Neural progenitor cell (in vitro differentiated cells): ENCODE measurements around the gene CTLA4. TPM values are rescaled to one million over a fixed set of nuclear protein-coding genes. Genes with fewer than 3 reads are reported as not detected.

Experiments
- DNase-seq: peaks from one replicate; pipeline ENCODE4 v3.0.0-alpha.2; 2016; ENCODE audit warnings: low spot score
- H2AFZ ChIP-seq: fragments of 200-600 bp; sonication (generic); replicated peaks from 2 replicates; pipeline ENCODE4 v1.6.1; 2016; ENCODE audit warnings: antibody characterized with exemption
- H3F3A ChIP-seq: fragments of 200-600 bp; sonication (generic); 2 replicates; pipeline ENCODE4 v1.6.1; 2016; ENCODE audit warnings: antibody characterized with exemption, low read depth
- H3K27ac ChIP-seq: fragments of 200-600 bp; sonication (generic); 2 replicates; pipeline ENCODE4 v1.5.1; 2016; ENCODE audit warnings: mild to moderate bottlenecking
- H3K27me3 ChIP-seq: fragments of 200-600 bp; sonication (generic); 2 replicates; pipeline ENCODE4 v1.6.1; 2016; ENCODE audit warnings: mild to moderate bottlenecking, moderate library complexity
- H3K36me3 ChIP-seq: fragments of 200-600 bp; sonication (generic); 2 replicates; pipeline ENCODE4 v1.5.1; 2016
- H3K4me1 ChIP-seq: fragments of 200-600 bp; sonication (generic); 2 replicates; pipeline ENCODE4 v1.6.1; 2016; ENCODE audit warnings: mixed run types
- H3K4me2 ChIP-seq: fragments of 200-600 bp; sonication (generic); 2 replicates; pipeline ENCODE4 v1.6.1; 2016
- H3K4me3 ChIP-seq: fragments of 200-600 bp; sonication (generic); 2 replicates; pipeline ENCODE4 v1.5.1; 2016
- H3K79me2 ChIP-seq: fragments of 200-600 bp; sonication (generic); 2 replicates; pipeline ENCODE4 v1.6.1; 2016; ENCODE audit warnings: low read depth
- H3K9ac ChIP-seq: fragments of 200-600 bp; sonication (generic); 2 replicates; pipeline ENCODE4 v1.6.1; 2016
- H3K9me3 ChIP-seq: fragments of 200-600 bp; sonication (generic); 2 replicates; pipeline ENCODE4 v1.5.1; 2016; ENCODE audit warnings: low read depth
- H4K20me1 ChIP-seq: fragments of 200-600 bp; sonication (generic); 2 replicates; pipeline ENCODE4 v1.6.1; 2016; ENCODE audit warnings: low read depth
- H3K27ac Mint-ChIP-seq: 3 replicates; pipeline ENCODE4 v1.8.0; 2021; ENCODE audit warnings: mixed read lengths
- H3K27me3 Mint-ChIP-seq: 2 replicates; pipeline ENCODE4 v1.8.0; 2022; ENCODE audit warnings: low read depth, mild to moderate bottlenecking, inconsistent platforms, moderate library complexity, mixed read lengths; ENCODE audit not compliant: insufficient read depth
- H3K36me3 Mint-ChIP-seq: 3 replicates; pipeline ENCODE4 v1.8.0; 2021; ENCODE audit warnings: mixed read lengths
- H3K4me1 Mint-ChIP-seq: 3 replicates; pipeline ENCODE4 v1.8.0; 2021; ENCODE audit warnings: mixed read lengths
- H3K4me3 Mint-ChIP-seq: 3 replicates; pipeline ENCODE4 v1.8.0; 2021; ENCODE audit warnings: mild to moderate bottlenecking, moderate library complexity, mixed read lengths
- H3K9me3 Mint-ChIP-seq: 3 replicates; pipeline ENCODE4 v1.8.0; 2020; ENCODE audit warnings: mixed read lengths
- CTCF ChIP-seq: fragments of 200-600 bp; sonication (generic); IDR thresholded peaks from 2 replicates; pipeline ENCODE4 v1.5.1; 2017; ENCODE audit warnings: antibody characterized with exemption, mild to moderate bottlenecking
- EZH2 ChIP-seq: fragments of 200-600 bp; sonication (generic); IDR thresholded peaks from 2 replicates; pipeline ENCODE4 v1.6.1; 2017; ENCODE audit warnings: antibody characterized with exemption, mild to moderate bottlenecking, moderate library complexity
- EZH2phosphoT487 ChIP-seq: fragments of 200-600 bp; sonication (generic); IDR thresholded peaks from 2 replicates; pipeline ENCODE4 v1.6.1; 2017; ENCODE audit warnings: antibody characterized with exemption
- total RNA-seq: library from RNA; depleted of rRNA; stranded (reverse); fragments of >200 nt; gene quantifications from 2 replicates; pipeline ENCODE4 v1.2.3, GENCODE V29; 2015; ENCODE audit warnings: low replicate concordance

Gene CTLA4
- total RNA-seq, 1 donor from 2014 or later, result not detected

- H3K4me3 ChIP-seq, result no peak overlapping the region
- H3K79me2 ChIP-seq, result no peaks in the 10 kb centered on the region
- no peaks in the 10 kb centered on the region for H3K27me3 ChIP-seq
- peaks cover 15% of the 10 kb centered on the region for H3K9me3 Mint-ChIP-seq
- H3K27me3 Mint-ChIP-seq, result no peaks in the 10 kb centered on the region
- H3K9ac ChIP-seq, result no peak overlapping the region
- TF ChIP-seq CTCF (no peak), EZH2 (no peak), EZH2phosphoT487 (no peak)
- H3K4me2 ChIP-seq, result no peak overlapping the region
- H3K4me1 Mint-ChIP-seq, result no peaks in the 10 kb centered on the region
- no peak for DNase-seq
- H3K9me3 ChIP-seq, result no peaks in the 10 kb centered on the region
- no peaks in the 10 kb centered on the region for H3F3A ChIP-seq
- peak overlapping the region; percentile 42 for H2AFZ ChIP-seq
- no peak overlapping the region for H3K27ac Mint-ChIP-seq
- no peak overlapping the region for H3K27ac ChIP-seq
- no peak overlapping the region for H3K4me3 Mint-ChIP-seq
- H3K36me3 ChIP-seq, result no peaks in the 10 kb centered on the region
- no peaks in the 10 kb centered on the region for H3K36me3 Mint-ChIP-seq
- H3K4me1 ChIP-seq, result peaks cover 8% of the 10 kb centered on the region
- H4K20me1 ChIP-seq, result no peaks in the 10 kb centered on the region
Observed at GRCh38 chr2:203898657-203899056, 31.1 kb downstream of the CTLA4 start.

- no peaks in the 10 kb centered on the region for H3K4me1 Mint-ChIP-seq
- H3K4me2 ChIP-seq, result no peak overlapping the region
- H2AFZ ChIP-seq, result no peak overlapping the region
- H3K9me3 ChIP-seq, result no peaks in the 10 kb centered on the region
- no peaks in the 10 kb centered on the region for H3F3A ChIP-seq
- H3K4me1 ChIP-seq, result peaks cover 8% of the 10 kb centered on the region
- H3K4me3 Mint-ChIP-seq, result no peak overlapping the region
- no peaks in the 10 kb centered on the region for H4K20me1 ChIP-seq
- H3K36me3 ChIP-seq, result no peaks in the 10 kb centered on the region
- no peaks in the 10 kb centered on the region for H3K27me3 Mint-ChIP-seq
- H3K4me3 ChIP-seq, result no peak overlapping the region
- no peak for DNase-seq
- no peak overlapping the region for H3K27ac ChIP-seq
- no peak overlapping the region for H3K27ac Mint-ChIP-seq
- no peaks in the 10 kb centered on the region for H3K36me3 Mint-ChIP-seq
- H3K9me3 Mint-ChIP-seq, result peaks cover 17% of the 10 kb centered on the region
- no peaks in the 10 kb centered on the region for H3K79me2 ChIP-seq
- H3K9ac ChIP-seq, result no peak overlapping the region
- no peaks in the 10 kb centered on the region for H3K27me3 ChIP-seq
- no peak for TF ChIP-seq CTCF
- no peak for TF ChIP-seq EZH2
- TF ChIP-seq EZH2phosphoT487, result no peak
Observed at GRCh38 chr2:203900253-203900652, 32.7 kb downstream of the CTLA4 start.

- H3K27ac ChIP-seq, result no peak overlapping the region
- H3K9me3 ChIP-seq, result no peaks in the 10 kb centered on the region
- no peaks in the 10 kb centered on the region for H3K4me1 ChIP-seq
- no peaks in the 10 kb centered on the region for H3K79me2 ChIP-seq
- H3K9me3 Mint-ChIP-seq, result peaks cover 17% of the 10 kb centered on the region
- H3K27me3 Mint-ChIP-seq, result no peaks in the 10 kb centered on the region
- H3K36me3 Mint-ChIP-seq, result no peaks in the 10 kb centered on the region
- no peak overlapping the region for H3K4me3 Mint-ChIP-seq
- no peaks in the 10 kb centered on the region for H3K36me3 ChIP-seq
- no peaks in the 10 kb centered on the region for H3K27me3 ChIP-seq
- no peak for TF ChIP-seq EZH2phosphoT487
- no peak for TF ChIP-seq EZH2
- TF ChIP-seq CTCF, result no peak
- no peaks in the 10 kb centered on the region for H3K4me1 Mint-ChIP-seq
- H3K4me2 ChIP-seq, result no peak overlapping the region
- no peak overlapping the region for H3K4me3 ChIP-seq
- no peaks in the 10 kb centered on the region for H4K20me1 ChIP-seq
- no peak overlapping the region for H2AFZ ChIP-seq
- no peak overlapping the region for H3K9ac ChIP-seq
- DNase-seq, result no peak
- H3F3A ChIP-seq, result no peaks in the 10 kb centered on the region
- H3K27ac Mint-ChIP-seq, result no peak overlapping the region
Observed at GRCh38 chr2:203904022-203904421, 36.5 kb downstream of the CTLA4 start.

GRCh38 chr2:203905656-203906055, 38.1 kb downstream of the CTLA4 start:
- no peaks in the 10 kb centered on the region for H3K79me2 ChIP-seq
- no peak for DNase-seq
- H3K4me1 ChIP-seq, result no peaks in the 10 kb centered on the region
- H2AFZ ChIP-seq, result no peak overlapping the region
- no peak overlapping the region for H3K27ac Mint-ChIP-seq
- H3K9me3 Mint-ChIP-seq, result peaks cover 16% of the 10 kb centered on the region
- H3K36me3 Mint-ChIP-seq, result no peaks in the 10 kb centered on the region
- H4K20me1 ChIP-seq, result no peaks in the 10 kb centered on the region
- no peak overlapping the region for H3K27ac ChIP-seq
- no peak overlapping the region for H3K4me2 ChIP-seq
- H3F3A ChIP-seq, result no peaks in the 10 kb centered on the region
- H3K27me3 ChIP-seq, result no peaks in the 10 kb centered on the region
- TF ChIP-seq EZH2, result no peak
- TF ChIP-seq EZH2phosphoT487, result no peak
- TF ChIP-seq CTCF, result no peak
- peaks cover 5% of the 10 kb centered on the region for H3K4me1 Mint-ChIP-seq
- no peaks in the 10 kb centered on the region for H3K36me3 ChIP-seq
- no peak overlapping the region for H3K4me3 Mint-ChIP-seq
- H3K9me3 ChIP-seq, result no peaks in the 10 kb centered on the region
- no peak overlapping the region for H3K4me3 ChIP-seq
- no peaks in the 10 kb centered on the region for H3K27me3 Mint-ChIP-seq
- H3K9ac ChIP-seq, result no peak overlapping the region
